ENCODE measurements around the gene OR1L1. TPM values are rescaled to one million over a fixed set of nuclear protein-coding genes. Genes with fewer than 3 reads are reported as not detected.

Gene OR1L1
- total RNA-seq = not detected

- Histone ChIP-seq H3K27me3 (no peaks in the 10 kb centered on the region), H3K4me3 (no peak within 1 kb of the TSS), H3K4me1 (no peaks in the 10 kb centered on the region), H3K27ac (no peak within 1 kb of the TSS), H3K36me3 (no peaks in the 10 kb centered on the region), H3K9me3 (peaks cover 0 to 5% of the 10 kb centered on the region in 2 donors)
- DNase-seq (ENCODE audit: low spot score in 2 of 2) = no peak
- intact Hi-C loops (cut with DNase I) = no loop called here
- no peak for TF ChIP-seq CTCF (IDR thresholded peaks at IDR 0.05)
Observed at GRCh38 chr9:122661416-122661815, at the start of gene OR1L1. Gene OR1L1 (plus strand): TSS chr9:122661716. CDS start chr9:122661716, 0 bp downstream.

GRCh38 chr9:122614362-122614761 lies 47.2 kb upstream of the OR1L1 start, which contains the start of gene OR1Q1:
Gene OR1Q1 (plus strand): TSS chr9:122614738. CDS start chr9:122614738, 0 bp downstream.
- Histone ChIP-seq H3K27ac (no peak within 1 kb of the TSS), H3K27me3 (no peaks in the 10 kb centered on the region), H3K36me3 (no peaks in the 10 kb centered on the region), H3K4me3 (no peak within 1 kb of the TSS), H3K9me3 (no peaks in the 10 kb centered on the region), H3K4me1 (no peaks in the 10 kb centered on the region)
- no peak for DNase-seq (ENCODE audit: low spot score in 2 of 2)
- intact Hi-C loops (cut with DNase I) = no loop called here
- no peak for TF ChIP-seq CTCF (IDR thresholded peaks at IDR 0.05)

- DNase-seq (ENCODE audit: low spot score in 2 of 2) = no peak
- Histone ChIP-seq H3K36me3 (no peaks in the 10 kb centered on the region), H3K4me3 (no peak overlapping the region), H3K27ac (no peak overlapping the region), H3K27me3 (no peaks in the 10 kb centered on the region), H3K4me1 (no peaks in the 10 kb centered on the region), H3K9me3 (no peaks in the 10 kb centered on the region)
- TF ChIP-seq CTCF (IDR thresholded peaks at IDR 0.05) = no peak
- intact Hi-C loops (cut with DNase I) = no loop called here
Observed at GRCh38 chr9:122619996-122620395, 41.5 kb upstream of the OR1L1 start.

- Histone ChIP-seq H3K4me1 (no peaks in the 10 kb centered on the region), H3K9me3 (peaks cover 0 to 12% of the 10 kb centered on the region in 2 donors), H3K4me3 (no peak overlapping the region), H3K36me3 (no peaks in the 10 kb centered on the region), H3K27me3 (no peaks in the 10 kb centered on the region), H3K27ac (no peak overlapping the region)
- DNase-seq (ENCODE audit: low spot score in 2 of 2) = no peak
- TF ChIP-seq CTCF (IDR thresholded peaks at IDR 0.05) = no peak
- intact Hi-C loops (cut with DNase I) = no loop called here
Observed at GRCh38 chr9:122642226-122642625, 19.3 kb upstream of the OR1L1 start.

GRCh38 chr9:122656378-122656777 lies 5.1 kb upstream of the OR1L1 start:
- Histone ChIP-seq H3K9me3 (no peaks in the 10 kb centered on the region), H3K4me3 (no peak overlapping the region), H3K36me3 (no peaks in the 10 kb centered on the region), H3K4me1 (no peaks in the 10 kb centered on the region), H3K27me3 (no peaks in the 10 kb centered on the region), H3K27ac (no peak overlapping the region)
- intact Hi-C loops (cut with DNase I) = no loop called here
- DNase-seq (ENCODE audit: low spot score in 2 of 2) = no peak
- TF ChIP-seq CTCF (IDR thresholded peaks at IDR 0.05) = no peak

- DNase-seq (ENCODE audit: low spot score in 2 of 2) = no peak
- Histone ChIP-seq H3K4me3 (no peak within 1 kb of the TSS), H3K27ac (no peak within 1 kb of the TSS), H3K9me3 (no peaks in the 10 kb centered on the region), H3K27me3 (no peaks in the 10 kb centered on the region), H3K36me3 (no peaks in the 10 kb centered on the region), H3K4me1 (no peaks in the 10 kb centered on the region)
- intact Hi-C loops (cut with DNase I) = no loop called here
- TF ChIP-seq CTCF (IDR thresholded peaks at IDR 0.05) = no peak
Observed at GRCh38 chr9:122657527-122657926, 4.0 kb upstream of the OR1L1 start, which contains the start of gene OR1B1. Gene OR1B1 (minus strand): TSS chr9:122657627.
